ES-I3 (cell line): ENCODE data around the gene MARF1.
"Not testable (repeated sequence)": the region's sequence is repeated elsewhere in the genome, so short reads cannot be mapped to it uniquely, and the experiment has no call there.

ENCODE experiments used
- H3K36me3 ChIP-seq: 2 replicates; pipeline ENCODE4 v1.6.1; 2013; ENCODE audit warnings: mild to moderate bottlenecking, low read length, control low read depth, moderate library complexity; ENCODE audit not compliant: insufficient read depth
- H3K4me1 ChIP-seq: 2 replicates; pipeline ENCODE4 v1.6.1; 2013; ENCODE audit warnings: mild to moderate bottlenecking, control low read depth, low read length; ENCODE audit not compliant: insufficient read depth
- H3K9ac ChIP-seq: 2 replicates; pipeline ENCODE4 v1.6.1; 2013; ENCODE audit warnings: low read depth, mild to moderate bottlenecking, low read length, moderate library complexity
- H3K9me3 ChIP-seq: 2 replicates; pipeline ENCODE4 v1.6.1; 2013; ENCODE audit warnings: mild to moderate bottlenecking, low read length, moderate library complexity; ENCODE audit not compliant: control insufficient read depth, insufficient read depth

The MARF1 gene

GRCh38 chr16:15643048-15643945, at the start of gene MARF1:
Gene MARF1 (minus strand): TSS chr16:15643154. CDS start chr16:15639233, 3,921 bp downstream.
- H3K9me3 ChIP-seq = no peaks in the 10 kb centered on the region
- peak within 1 kb of the TSS; percentile 92 for H3K9ac ChIP-seq
- peaks cover 8% of the 10 kb centered on the region; the same call in 1 of the 2 replicates for H3K4me1 ChIP-seq
- H3K36me3 ChIP-seq = 0 out of 2 replicates have a peak, but pooled peaks cover 4% of the 10 kb centered on the region

GRCh38 chr16:15692508-15692907, 49.6 kb upstream of the MARF1 start:
- not testable (repeated sequence) for H3K36me3 ChIP-seq, H3K9ac ChIP-seq, H3K9me3 ChIP-seq, H3K4me1 ChIP-seq

- H3K9ac ChIP-seq = no peak overlapping the region
- peaks cover 3% of the 10 kb centered on the region for H3K36me3 ChIP-seq
- H3K4me1 ChIP-seq = no peaks in the 10 kb centered on the region
- H3K9me3 ChIP-seq = no peaks in the 10 kb centered on the region
Observed at GRCh38 chr16:15691046-15691445, 48.1 kb upstream of the MARF1 start.

GRCh38 chr16:15690296-15690695, 47.3 kb upstream of the MARF1 start:
- H3K9me3 ChIP-seq = no peaks in the 10 kb centered on the region
- peaks cover 3% of the 10 kb centered on the region for H3K36me3 ChIP-seq
- no peak overlapping the region for H3K9ac ChIP-seq
- H3K4me1 ChIP-seq = no peaks in the 10 kb centered on the region

- no peak overlapping the region for H3K9ac ChIP-seq
- H3K4me1 ChIP-seq = no peaks in the 10 kb centered on the region
- peaks cover 6% of the 10 kb centered on the region for H3K36me3 ChIP-seq
- no peaks in the 10 kb centered on the region for H3K9me3 ChIP-seq
Observed at GRCh38 chr16:15689290-15689689, 46.3 kb upstream of the MARF1 start.

- no peak overlapping the region for H3K9ac ChIP-seq
- H3K4me1 ChIP-seq = peaks cover 3% of the 10 kb centered on the region; the same call in 1 of the 2 replicates
- H3K36me3 ChIP-seq = peaks cover 6% of the 10 kb centered on the region
- no peaks in the 10 kb centered on the region for H3K9me3 ChIP-seq
Observed at GRCh38 chr16:15686287-15686686, 43.3 kb upstream of the MARF1 start.

- peaks cover 5% of the 10 kb centered on the region; the same call in 1 of the 2 replicates for H3K36me3 ChIP-seq
- H3K9me3 ChIP-seq = no peaks in the 10 kb centered on the region
- H3K9ac ChIP-seq = no peak overlapping the region
- peaks cover 3% of the 10 kb centered on the region; the same call in 1 of the 2 replicates for H3K4me1 ChIP-seq
Observed at GRCh38 chr16:15682105-15682570, 39.2 kb upstream of the MARF1 start.

GRCh38 chr16:15677447-15677846, 34.5 kb upstream of the MARF1 start:
- H3K36me3 ChIP-seq = peaks cover 3% of the 10 kb centered on the region; the same call in 1 of the 2 replicates
- no peaks in the 10 kb centered on the region for H3K9me3 ChIP-seq
- peaks cover 6% of the 10 kb centered on the region for H3K4me1 ChIP-seq
- H3K9ac ChIP-seq = no peak overlapping the region

GRCh38 chr16:15676506-15676905, 33.6 kb upstream of the MARF1 start:
- Histone ChIP-seq H3K9me3 (no peaks in the 10 kb centered on the region), H3K36me3 (peaks cover 3% of the 10 kb centered on the region; the same call in 1 of the 2 replicates), H3K9ac (no peak overlapping the region), H3K4me1 (peaks cover 7% of the 10 kb centered on the region; the same call in 1 of the 2 replicates)

- no peaks in the 10 kb centered on the region for H3K9me3 ChIP-seq
- H3K36me3 ChIP-seq = peaks cover 3% of the 10 kb centered on the region; the same call in 1 of the 2 replicates
- no peak overlapping the region for H3K9ac ChIP-seq
- H3K4me1 ChIP-seq = peaks cover 7% of the 10 kb centered on the region; the same call in 1 of the 2 replicates
Observed at GRCh38 chr16:15674571-15674970, 31.6 kb upstream of the MARF1 start.

- peaks cover 7% of the 10 kb centered on the region; the same call in 1 of the 2 replicates for H3K4me1 ChIP-seq
- H3K9me3 ChIP-seq = no peaks in the 10 kb centered on the region
- H3K36me3 ChIP-seq = 0 out of 2 replicates have a peak, but pooled peaks cover 2% of the 10 kb centered on the region
- H3K9ac ChIP-seq = no peak overlapping the region
Observed at GRCh38 chr16:15672514-15673167, 29.7 kb upstream of the MARF1 start.

- not testable (repeated sequence) for H3K4me1 ChIP-seq, H3K9ac ChIP-seq, H3K9me3 ChIP-seq, H3K36me3 ChIP-seq
Observed at GRCh38 chr16:15672127-15672513, 29.2 kb upstream of the MARF1 start.

GRCh38 chr16:15671530-15672117, 28.7 kb upstream of the MARF1 start:
- Histone ChIP-seq H3K9ac (no peak overlapping the region), H3K9me3 (no peaks in the 10 kb centered on the region)

GRCh38 chr16:15667091-15667742, 24.3 kb upstream of the MARF1 start:
- no peak overlapping the region for H3K9ac ChIP-seq
- peaks cover 2% of the 10 kb centered on the region; the same call in 1 of the 2 replicates for H3K4me1 ChIP-seq
- peaks cover 10% of the 10 kb centered on the region for H3K36me3 ChIP-seq
- H3K9me3 ChIP-seq = no peaks in the 10 kb centered on the region

More at GRCh38 chr16:15671530-15672117, 28.7 kb upstream of the MARF1 start:
- Histone ChIP-seq H3K4me1 (peaks cover 7% of the 10 kb centered on the region; the same call in 1 of the 2 replicates), H3K36me3 (0 out of 2 replicates have a peak, but pooled peaks cover 2% of the 10 kb centered on the region)
